ENCODE results near the gene PCDHA11.

DNA sequence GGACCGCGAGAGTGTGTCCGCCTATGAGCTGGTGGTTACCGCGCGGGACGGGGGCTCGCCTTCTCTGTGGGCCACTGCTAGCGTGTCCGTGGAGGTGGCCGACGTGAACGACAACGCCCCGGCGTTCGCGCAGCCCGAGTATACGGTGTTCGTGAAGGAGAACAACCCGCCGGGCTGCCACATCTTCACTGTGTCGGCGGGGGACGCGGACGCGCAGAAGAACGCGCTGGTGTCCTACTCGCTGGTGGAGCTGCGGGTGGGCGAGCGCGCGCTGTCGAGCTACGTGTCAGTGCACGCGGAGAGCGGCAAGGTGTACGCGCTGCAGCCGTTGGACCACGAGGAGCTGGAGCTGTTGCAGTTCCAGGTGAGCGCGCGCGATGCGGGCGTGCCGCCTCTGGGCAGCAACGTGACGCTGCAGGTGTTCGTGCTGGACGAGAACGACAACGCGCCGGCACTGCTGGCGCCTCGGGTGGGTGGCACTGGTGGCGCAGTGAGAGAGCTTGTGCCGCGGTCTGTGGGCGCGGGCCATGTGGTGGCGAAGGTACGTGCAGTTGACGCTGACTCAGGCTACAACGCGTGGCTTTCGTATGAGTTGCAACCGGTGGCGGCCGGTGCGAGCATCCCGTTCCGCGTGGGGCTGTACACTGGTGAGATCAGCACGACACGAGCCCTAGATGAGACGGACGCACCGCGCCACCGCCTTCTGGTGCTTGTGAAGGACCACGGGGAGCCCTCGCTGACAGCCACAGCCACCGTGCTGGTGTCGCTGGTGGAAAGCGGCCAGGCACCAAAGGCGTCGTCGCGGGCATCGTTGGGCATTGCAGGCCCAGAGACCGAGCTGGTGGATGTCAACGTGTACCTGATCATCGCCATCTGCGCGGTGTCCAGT is 32.9 kb upstream of the PCDHA11 start:
- TF ChIP-seq, protein P1, sequence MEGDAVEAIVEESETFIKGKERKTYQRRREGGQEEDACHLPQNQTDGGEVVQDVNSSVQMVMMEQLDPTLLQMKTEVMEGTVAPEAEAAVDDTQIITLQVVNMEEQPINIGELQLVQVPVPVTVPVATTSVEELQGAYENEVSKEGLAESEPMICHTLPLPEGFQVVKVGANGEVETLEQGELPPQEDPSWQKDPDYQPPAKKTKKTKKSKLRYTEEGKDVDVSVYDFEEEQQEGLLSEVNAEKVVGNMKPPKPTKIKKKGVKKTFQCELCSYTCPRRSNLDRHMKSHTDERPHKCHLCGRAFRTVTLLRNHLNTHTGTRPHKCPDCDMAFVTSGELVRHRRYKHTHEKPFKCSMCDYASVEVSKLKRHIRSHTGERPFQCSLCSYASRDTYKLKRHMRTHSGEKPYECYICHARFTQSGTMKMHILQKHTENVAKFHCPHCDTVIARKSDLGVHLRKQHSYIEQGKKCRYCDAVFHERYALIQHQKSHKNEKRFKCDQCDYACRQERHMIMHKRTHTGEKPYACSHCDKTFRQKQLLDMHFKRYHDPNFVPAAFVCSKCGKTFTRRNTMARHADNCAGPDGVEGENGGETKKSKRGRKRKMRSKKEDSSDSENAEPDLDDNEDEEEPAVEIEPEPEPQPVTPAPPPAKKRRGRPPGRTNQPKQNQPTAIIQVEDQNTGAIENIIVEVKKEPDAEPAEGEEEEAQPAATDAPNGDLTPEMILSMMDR (IDR thresholded peaks at IDR 0.05; ENCODE audit: low read depth, low read length), result no peak
- no peak for TF ChIP-seq EZH2phosphoT487 (IDR thresholded peaks at IDR 0.05; ENCODE audit: low read depth)

All from OCI-LY3 (cell line).